Measurements from ENCODE around the gene PTPN14. TPM values are rescaled to one million over a fixed set of nuclear protein-coding genes. Genes with fewer than 3 reads are reported as not detected.

The PTPN14 gene
- total and polyA plus RNA-seq, 11 donors: 8.7 to 52.0 (median 33.5) TPM

DNA sequence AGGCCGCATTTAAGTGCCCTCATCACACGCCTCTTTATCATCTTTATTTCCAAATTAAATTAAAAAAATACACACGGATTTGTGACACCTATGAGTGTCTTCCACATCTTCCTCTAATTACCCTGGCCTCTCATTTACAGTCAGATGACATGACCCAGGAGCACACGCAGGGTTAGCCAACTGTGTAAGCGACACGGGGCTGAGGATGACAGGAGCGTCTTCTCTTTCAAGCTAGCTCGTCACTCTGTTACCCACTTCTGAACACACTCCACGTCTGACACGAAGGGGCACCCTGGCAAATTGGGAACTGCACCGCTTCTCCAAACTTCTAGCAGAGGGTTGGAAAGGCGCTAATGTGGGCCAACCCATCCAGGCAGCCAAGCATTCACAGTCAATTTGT, 158.3 kb downstream of the PTPN14 start:
- ATAC-seq (no peak), DNase-seq (no peak)
- Histone ChIP-seq H3K36me3 (peaks cover 0 to 91% (median 30%) of the 10 kb centered on the region in 9 donors), H3K27ac (no peak overlapping the region), H3K9me3 (no peaks in the 10 kb centered on the region), H3K27me3 (no peaks in the 10 kb centered on the region), H3K4me1 (no peaks in the 10 kb centered on the region), H3K4me3 (no peak overlapping the region)
- intact Hi-C loops (cut with DNase I): no loop called here
- TF ChIP-seq, protein P1, sequence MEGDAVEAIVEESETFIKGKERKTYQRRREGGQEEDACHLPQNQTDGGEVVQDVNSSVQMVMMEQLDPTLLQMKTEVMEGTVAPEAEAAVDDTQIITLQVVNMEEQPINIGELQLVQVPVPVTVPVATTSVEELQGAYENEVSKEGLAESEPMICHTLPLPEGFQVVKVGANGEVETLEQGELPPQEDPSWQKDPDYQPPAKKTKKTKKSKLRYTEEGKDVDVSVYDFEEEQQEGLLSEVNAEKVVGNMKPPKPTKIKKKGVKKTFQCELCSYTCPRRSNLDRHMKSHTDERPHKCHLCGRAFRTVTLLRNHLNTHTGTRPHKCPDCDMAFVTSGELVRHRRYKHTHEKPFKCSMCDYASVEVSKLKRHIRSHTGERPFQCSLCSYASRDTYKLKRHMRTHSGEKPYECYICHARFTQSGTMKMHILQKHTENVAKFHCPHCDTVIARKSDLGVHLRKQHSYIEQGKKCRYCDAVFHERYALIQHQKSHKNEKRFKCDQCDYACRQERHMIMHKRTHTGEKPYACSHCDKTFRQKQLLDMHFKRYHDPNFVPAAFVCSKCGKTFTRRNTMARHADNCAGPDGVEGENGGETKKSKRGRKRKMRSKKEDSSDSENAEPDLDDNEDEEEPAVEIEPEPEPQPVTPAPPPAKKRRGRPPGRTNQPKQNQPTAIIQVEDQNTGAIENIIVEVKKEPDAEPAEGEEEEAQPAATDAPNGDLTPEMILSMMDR (IDR thresholded peaks at IDR 0.05): no peak
- TF ChIP-seq POLR2A (IDR thresholded peaks at IDR 0.05): no peak
- 90 to 94% (median 92%) methylated on average over 12 of the region's 12 CpGs for WGBS, 4 donors

DNA sequence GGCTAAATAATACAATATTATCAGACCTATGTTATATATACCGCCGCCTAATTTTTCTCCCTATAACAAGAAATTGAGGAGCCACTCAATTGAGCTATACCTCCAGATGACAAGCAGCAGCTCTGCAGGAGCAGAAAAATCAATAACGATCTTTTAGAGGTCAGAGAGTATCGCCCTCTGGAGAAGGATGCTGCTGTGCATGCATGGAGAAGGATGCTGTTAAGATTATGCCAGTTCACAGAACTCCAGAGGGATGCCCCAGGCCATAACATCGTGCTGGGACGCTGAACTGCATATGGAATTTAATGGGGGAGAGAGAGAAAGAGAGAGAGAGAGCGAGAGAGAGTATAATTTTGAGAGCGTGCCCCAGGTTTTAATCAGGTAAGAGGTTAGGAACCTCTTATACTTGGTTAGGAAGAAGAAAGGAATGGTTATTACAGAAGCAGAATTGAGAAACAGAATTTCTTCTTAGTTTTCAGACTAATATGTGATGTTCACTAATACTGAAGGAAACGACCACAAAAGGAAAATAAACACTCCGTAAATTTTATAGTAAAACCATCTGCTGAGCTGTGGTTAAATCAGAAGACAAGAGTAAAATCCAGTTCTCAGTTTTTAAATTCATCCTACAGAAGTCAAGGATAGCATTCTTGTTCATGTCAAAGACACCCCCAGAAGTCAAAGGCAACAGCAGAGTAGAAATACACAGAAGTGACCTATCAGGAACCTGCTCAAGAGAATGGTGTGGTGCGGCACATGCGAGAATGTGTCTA, 159.3 kb downstream of the PTPN14 start:
- no peak for ATAC-seq
- no peak for DNase-seq
- Histone ChIP-seq H3K27ac (no peak overlapping the region), H3K4me3 (no peak overlapping the region), H3K9me3 (no peaks in the 10 kb centered on the region), H3K36me3 (peaks cover 0 to 86% (median 31%) of the 10 kb centered on the region in 9 donors), H3K27me3 (no peaks in the 10 kb centered on the region), H3K4me1 (no peaks in the 10 kb centered on the region)
- no peak for TF ChIP-seq POLR2A (IDR thresholded peaks at IDR 0.05)
- TF ChIP-seq, protein P1 (IDR thresholded peaks at IDR 0.05): no peak
- 90 to 94% (median 93%) methylated on average over 12 of the region's 12 CpGs for WGBS, 4 donors
- intact Hi-C loops (cut with DNase I): no loop called here

DNA sequence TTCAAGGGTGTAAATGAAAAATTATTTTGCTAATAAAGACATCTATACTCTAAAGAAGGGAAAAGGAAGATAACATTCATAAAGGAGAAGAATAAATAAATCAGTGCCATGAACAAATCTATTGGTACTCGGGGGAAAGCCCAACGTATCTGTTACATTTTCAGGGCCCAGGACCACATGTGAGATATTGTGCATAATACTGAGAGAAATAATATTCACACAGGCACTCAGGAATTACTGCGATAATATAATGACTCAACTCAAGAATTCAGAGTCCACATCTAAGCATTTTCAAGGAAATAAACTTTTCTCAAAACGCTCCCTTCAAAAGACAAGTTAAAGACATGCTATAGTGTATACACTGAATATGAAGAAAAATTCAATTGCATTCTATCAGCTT, 161.7 kb downstream of the PTPN14 start:
- H3K4me1 ChIP-seq: no peaks in the 10 kb centered on the region
- H3K27ac ChIP-seq: no peak overlapping the region
- ATAC-seq (no peak), DNase-seq (no peak)
- 90 to 93% (median 91%) methylated on average over 4 of the region's 4 CpGs for WGBS, 4 donors
- intact Hi-C loops (cut with DNase I): loop anchor here in 8 of 10 donors (2.0 to 10.0 kb wide), 5 partner anchors 165 to 198 kb away; partner anchors contain the start of gene PTPN14 (in 1 of the 8)
- peaks cover 0 to 90% (median 43%) of the 10 kb centered on the region in 9 donors for H3K36me3 ChIP-seq
- H3K27me3 ChIP-seq: no peaks in the 10 kb centered on the region
- H3K4me3 ChIP-seq: no peak overlapping the region
- H3K9me3 ChIP-seq: no peaks in the 10 kb centered on the region
- TF ChIP-seq, protein P1 (IDR thresholded peaks at IDR 0.05): no peak
- TF ChIP-seq POLR2A (IDR thresholded peaks at IDR 0.05): no peak

DNA sequence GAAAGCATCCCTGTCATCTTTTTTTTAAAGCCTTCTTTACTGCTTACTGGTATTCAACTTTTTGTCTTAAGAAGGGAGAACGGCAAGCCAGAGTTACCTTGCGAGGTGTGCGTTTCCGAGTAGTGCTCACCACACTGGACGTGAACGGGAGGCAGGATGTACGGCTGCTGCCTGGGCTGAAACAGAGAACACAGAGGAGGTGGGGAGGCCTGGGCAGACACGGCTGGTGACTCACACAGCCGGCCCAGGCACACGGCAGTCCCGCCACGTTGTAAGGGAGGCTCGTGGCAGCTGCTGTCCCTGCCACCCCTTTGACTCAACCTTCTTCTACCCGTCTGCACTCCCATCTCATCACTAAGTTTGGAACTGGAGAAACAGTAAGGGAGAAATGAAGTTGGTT, 164.7 kb downstream of the PTPN14 start:
- DNase-seq (no peak), ATAC-seq (no peak)
- Histone ChIP-seq H3K4me3 (no peak overlapping the region), H3K27me3 (no peaks in the 10 kb centered on the region), H3K27ac (no peak overlapping the region), H3K9me3 (no peaks in the 10 kb centered on the region), H3K4me1 (no peaks in the 10 kb centered on the region), H3K36me3 (peaks cover 4 to 89% (median 41%) of the 10 kb centered on the region in 9 donors)
- 89 to 94% (median 91%) methylated on average over 14 of the region's 14 CpGs for whole genome bisulfite sequencing, 4 donors
- TF ChIP-seq POLR2A (IDR thresholded peaks at IDR 0.05): no peak
- TF ChIP-seq, protein P1 (IDR thresholded peaks at IDR 0.05): no peak
- intact Hi-C loops (cut with DNase I): loop anchor here in 7 of 10 donors (5.0 to 10.0 kb wide), 4 partner anchors 168 to 201 kb away; partner anchors contain the start of gene PTPN14 (in 1 of the 7)
